DOHH2 (cell line): ENCODE data around the gene GRAMD2B.

Experiments
- EZH2phosphoT487 ChIP-seq: fragments of 200-600 bp; sonication (generic); IDR thresholded peaks from 2 replicates; pipeline ENCODE4 v1.6.1; 2017; ENCODE audit warnings: borderline replicate concordance, mild to moderate bottlenecking, antibody characterized with exemption, low read length, moderate library complexity, mixed read lengths
- TF ChIP-seq, protein P1 (sequence below): fragments of 200-600 bp; sonication (generic); IDR thresholded peaks from one replicate; pipeline ENCODE4 v1.5.1; 2014; ENCODE audit warnings: antibody characterized with exemption, mild to moderate bottlenecking, low read depth, low read length; ENCODE audit not compliant: poor library complexity, severe bottlenecking

GRCh38 chr5:126437721-126438120 lies 14.5 kb downstream of the GRAMD2B start:
- TF ChIP-seq, protein P1, sequence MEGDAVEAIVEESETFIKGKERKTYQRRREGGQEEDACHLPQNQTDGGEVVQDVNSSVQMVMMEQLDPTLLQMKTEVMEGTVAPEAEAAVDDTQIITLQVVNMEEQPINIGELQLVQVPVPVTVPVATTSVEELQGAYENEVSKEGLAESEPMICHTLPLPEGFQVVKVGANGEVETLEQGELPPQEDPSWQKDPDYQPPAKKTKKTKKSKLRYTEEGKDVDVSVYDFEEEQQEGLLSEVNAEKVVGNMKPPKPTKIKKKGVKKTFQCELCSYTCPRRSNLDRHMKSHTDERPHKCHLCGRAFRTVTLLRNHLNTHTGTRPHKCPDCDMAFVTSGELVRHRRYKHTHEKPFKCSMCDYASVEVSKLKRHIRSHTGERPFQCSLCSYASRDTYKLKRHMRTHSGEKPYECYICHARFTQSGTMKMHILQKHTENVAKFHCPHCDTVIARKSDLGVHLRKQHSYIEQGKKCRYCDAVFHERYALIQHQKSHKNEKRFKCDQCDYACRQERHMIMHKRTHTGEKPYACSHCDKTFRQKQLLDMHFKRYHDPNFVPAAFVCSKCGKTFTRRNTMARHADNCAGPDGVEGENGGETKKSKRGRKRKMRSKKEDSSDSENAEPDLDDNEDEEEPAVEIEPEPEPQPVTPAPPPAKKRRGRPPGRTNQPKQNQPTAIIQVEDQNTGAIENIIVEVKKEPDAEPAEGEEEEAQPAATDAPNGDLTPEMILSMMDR, result no peak
- no peak for TF ChIP-seq EZH2phosphoT487
